ENCODE data around the gene COL8A1.

- no peak for TF ChIP-seq CTCF (IDR thresholded peaks at IDR 0.05; ENCODE audit: insufficient read depth, low read length)
- no peak for TF ChIP-seq POLR2AphosphoS5 (IDR thresholded peaks at IDR 0.05; ENCODE audit: low read depth)
- no peak for TF ChIP-seq REST (IDR thresholded peaks at IDR 0.05; ENCODE audit: insufficient replicate concordance, low read depth)
- TF ChIP-seq GABPA (IDR thresholded peaks at IDR 0.05; ENCODE audit: low read depth): no peak
These were observed 8.7 kb downstream of the COL8A1 start for GRCh38 chr3:99647081-99647480.
